Endodermal cell (in vitro differentiated cells): ENCODE measurements around the gene HS3ST3B1. TPM values are rescaled to one million over a fixed set of nuclear protein-coding genes. Genes with fewer than 3 reads are reported as not detected.

Experiments used
- DNase-seq: peaks from one replicate; pipeline ENCODE4 v3.0.0-alpha.2; 2017
- H3K27ac ChIP-seq: 2 replicates; pipeline ENCODE4 v1.5.1; 2013; ENCODE audit warnings: mild to moderate bottlenecking, low read depth, low read length, moderate library complexity
- H3K27me3 ChIP-seq: 2 replicates; pipeline ENCODE4 v1.6.1; 2013; ENCODE audit warnings: mild to moderate bottlenecking, low read length, moderate library complexity; ENCODE audit not compliant: insufficient read depth, control insufficient read depth, poor library complexity, severe bottlenecking
- H3K36me3 ChIP-seq: 2 replicates; pipeline ENCODE4 v1.7.0; 2013; ENCODE audit warnings: mild to moderate bottlenecking, low read length, moderate library complexity; ENCODE audit not compliant: control insufficient read depth, insufficient read depth
- H3K4me1 ChIP-seq: one replicate; pipeline ENCODE4 v1.7.0; 2013; ENCODE audit warnings: low read length; ENCODE audit not compliant: control insufficient read depth, insufficient read depth
- H3K4me3 ChIP-seq: 2 replicates; pipeline ENCODE4 v1.5.1; 2013; ENCODE audit warnings: mild to moderate bottlenecking, low read length, moderate library complexity
- H3K9ac ChIP-seq: 2 replicates; pipeline ENCODE4 v1.6.1; 2013; ENCODE audit warnings: mild to moderate bottlenecking, low read length, moderate library complexity; ENCODE audit not compliant: poor library complexity, severe bottlenecking; ENCODE audit errors: extremely low read depth
- H3K9me3 ChIP-seq: 2 replicates; pipeline ENCODE4 v1.6.1; 2013; ENCODE audit warnings: mild to moderate bottlenecking, low read length, moderate library complexity; ENCODE audit not compliant: control insufficient read depth
- H3K27ac Mint-ChIP-seq: 2 replicates; pipeline ENCODE4 v1.8.0; 2020; ENCODE audit warnings: mixed read lengths
- H3K27me3 Mint-ChIP-seq: 2 replicates; pipeline ENCODE4 v1.8.0; 2021; ENCODE audit warnings: mild to moderate bottlenecking, mixed read lengths; ENCODE audit not compliant: insufficient read depth
- H3K36me3 Mint-ChIP-seq: 2 replicates; pipeline ENCODE4 v1.8.0; 2020; ENCODE audit warnings: low read depth, mixed read lengths
- H3K4me1 Mint-ChIP-seq: 2 replicates; pipeline ENCODE4 v1.8.0; 2020; ENCODE audit warnings: mixed read lengths
- H3K4me3 Mint-ChIP-seq: 2 replicates; pipeline ENCODE4 v1.8.0; 2020; ENCODE audit warnings: mild to moderate bottlenecking, moderate library complexity, mixed read lengths
- H3K9me3 Mint-ChIP-seq: 2 replicates; pipeline ENCODE4 v1.8.0; 2020; ENCODE audit warnings: mild to moderate bottlenecking, mixed read lengths
- CTCF ChIP-seq: fragments of 200-600 bp; sonication (generic); conservative IDR thresholded peaks from 2 replicates; pipeline ENCODE4 v1.5.0; 2021; ENCODE audit warnings: antibody characterized with exemption, mild to moderate bottlenecking
- WGBS, 2 experiments: methylation state at CpG; one replicate each; pipeline versions ENCODE4 v1.1.5 to v1.1.7; 2013; ENCODE audit warnings: missing lambda C conversion rate in 2 of 2, mixed read lengths in 1 of 2; ENCODE audit not compliant: insufficient coverage in 1 of 2, insufficient read length in 1 of 2; 5-methylcytosine and 5-hydroxymethylcytosine counted together
- total RNA-seq, 2 donors: library from RNA; stranded (reverse); fragmentation: NEBNext Ultra II Directional in 1 of 2; extraction: Animal tissue kit (Norgen Biotek cat#: 25700) in 1 of 2; gene quantifications; 2 replicates in 1 of 2; 3 replicates in 1 of 2; pipeline ENCODE4 v1.2.1, GENCODE V29; 2021

Gene HS3ST3B1
- total RNA-seq, 2 donors from 2014 or later, result 5.6 to 6.9 TPM

GRCh38 chr17:14307560-14308024 lies 6.7 kb downstream of the HS3ST3B1 start:
- no peak for TF ChIP-seq CTCF
- H3K4me3 ChIP-seq, result no peak overlapping the region
- peaks cover 41% of the 10 kb centered on the region for H3K4me1 Mint-ChIP-seq

GRCh38 chr17:14308636-14308964 lies 7.7 kb downstream of the HS3ST3B1 start:
- Histone ChIP-seq H3K4me1 (peaks cover 19% of the 10 kb centered on the region), H3K9ac (peak overlapping the region; percentile 28), H3K27me3 (peaks cover 10% of the 10 kb centered on the region), H3K36me3 (peaks cover 5% of the 10 kb centered on the region), H3K27ac (peak overlapping the region; percentile 45), H3K4me3 (peak overlapping the region; percentile 71), H3K9me3 (no peaks in the 10 kb centered on the region)
- H3K27ac Mint-ChIP-seq, result peak overlapping the region; percentile 76
- peaks cover 37% of the 10 kb centered on the region for H3K4me1 Mint-ChIP-seq
- H3K9me3 Mint-ChIP-seq, result no peaks in the 10 kb centered on the region
- no peak for DNase-seq
- H3K4me3 Mint-ChIP-seq, result peak overlapping the region; percentile 70
- peaks cover 4% of the 10 kb centered on the region for H3K36me3 Mint-ChIP-seq
- 59 to 64% methylated on average over 4 of the region's 4 CpGs for WGBS, 2 experiments
- no peak for TF ChIP-seq CTCF
- peaks cover 63% of the 10 kb centered on the region for H3K27me3 Mint-ChIP-seq

More at GRCh38 chr17:14307560-14308024, 6.7 kb downstream of the HS3ST3B1 start:
- no peaks in the 10 kb centered on the region for H3K9me3 Mint-ChIP-seq
- Histone ChIP-seq H3K9ac (no peak overlapping the region), H3K4me1 (peaks cover 19% of the 10 kb centered on the region), H3K9me3 (no peaks in the 10 kb centered on the region), H3K27ac (no peak overlapping the region), H3K36me3 (peaks cover 5% of the 10 kb centered on the region), H3K27me3 (peaks cover 18% of the 10 kb centered on the region)
- H3K36me3 Mint-ChIP-seq, result no peaks in the 10 kb centered on the region
- H3K4me3 Mint-ChIP-seq, result no peak overlapping the region
- no peak for DNase-seq
- peaks cover 68% of the 10 kb centered on the region for H3K27me3 Mint-ChIP-seq
- H3K27ac Mint-ChIP-seq, result no peak overlapping the region
- WGBS, 2 experiments, result 67 to 78% methylated on average over 4 to 5 of the region's 5 CpGs

- H3K36me3 ChIP-seq, result peaks cover 5% of the 10 kb centered on the region
- H3K4me1 ChIP-seq, result peaks cover 19% of the 10 kb centered on the region
- H3K27me3 Mint-ChIP-seq, result peaks cover 58% of the 10 kb centered on the region
- TF ChIP-seq CTCF, result peak; percentile 12
- H3K27me3 ChIP-seq, result peaks cover 4% of the 10 kb centered on the region
- DNase-seq, result peak; percentile 100
- peaks cover 34% of the 10 kb centered on the region for H3K4me1 Mint-ChIP-seq
- H3K27ac Mint-ChIP-seq, result peak overlapping the region; percentile 78
- H3K36me3 Mint-ChIP-seq, result peaks cover 4% of the 10 kb centered on the region
- peak overlapping the region; percentile 82 for H3K4me3 ChIP-seq
- H3K9me3 Mint-ChIP-seq, result no peaks in the 10 kb centered on the region
- 8 to 31% methylated on average over 22 to 71 of the region's 71 CpGs for WGBS, 2 experiments
- H3K27ac ChIP-seq, result peak overlapping the region; percentile 45
- no peaks in the 10 kb centered on the region for H3K9me3 ChIP-seq
- peak overlapping the region; percentile 58 for H3K9ac ChIP-seq
- H3K4me3 Mint-ChIP-seq, result peak overlapping the region; percentile 70
These were observed 8.3 kb downstream of the HS3ST3B1 start for GRCh38 chr17:14308965-14309879.
